ENCODE results near the gene VPS11.

- TF ChIP-seq CTCF (IDR thresholded peaks at IDR 0.05) (peak in 2 of 12 donors; percentile 20 to 22), POLR2A (IDR thresholded peaks at IDR 0.05) (no peak)
These were observed 22.9 kb upstream of the VPS11 start for GRCh38 chr11:119044708-119045107.

All from heart left ventricle (tissue), 13 donors.